ENCODE data around the gene PLSCR4.

PLSCR4 gene

GRCh38 chr3:146279013-146279412 is 28.1 kb upstream of the PLSCR4 start (continued):
- TF ChIP-seq ZNF658 (tag by site-specific recombination; IDR thresholded peaks at IDR 0.05) (no peak), ZNF555 (tag by site-specific recombination; conservative IDR thresholded peaks at IDR 0.05) (no peak), ZBTB17 (tag by site-specific recombination; IDR thresholded peaks at IDR 0.05) (no peak), ZNF48 (tag by site-specific recombination; IDR thresholded peaks at IDR 0.05) (no peak), KLF1 (tag by site-specific recombination; IDR thresholded peaks at IDR 0.05) (no peak), PRDM10 (tag by site-specific recombination; IDR thresholded peaks at IDR 0.05) (no peak), ZNF18 (tag by site-specific recombination; IDR thresholded peaks at IDR 0.05) (no peak)

- H3K4me3 ChIP-seq (ENCODE audit: low read depth, low read length): no peak overlapping the region
- no peaks in the 10 kb centered on the region for H3K36me3 ChIP-seq (ENCODE audit: control insufficient read depth in 2 of 2, insufficient read depth in 1 of 2, low read length in 2 of 2)
- CTCF ChIA-PET: no interaction called here
- POLR2A ChIA-PET: no interaction called here
- TF ChIP-seq REST (tag by site-specific recombination; IDR thresholded peaks at IDR 0.05) (no peak), KLF9 (tag by site-specific recombination; IDR thresholded peaks at IDR 0.05; ENCODE audit: low read depth) (no peak), ZNF549 (tag by site-specific recombination; IDR thresholded peaks at IDR 0.05) (no peak), KLF7 (tag by site-specific recombination; IDR thresholded peaks at IDR 0.05; ENCODE audit: borderline replicate concordance) (no peak), ZNF404 (tag by site-specific recombination; IDR thresholded peaks at IDR 0.05) (no peak), ZBTB49 (tag by site-specific recombination; IDR thresholded peaks at IDR 0.05; ENCODE audit: low read depth) (no peak), ZNF843 (tag by site-specific recombination; IDR thresholded peaks at IDR 0.05) (no peak), ZNF169 (tag by site-specific recombination; IDR thresholded peaks at IDR 0.05) (no peak), ZNF585B (tag by site-specific recombination; IDR thresholded peaks at IDR 0.05) (no peak), ZNF26 (tag by site-specific recombination; IDR thresholded peaks at IDR 0.05) (no peak), ZNF521 (tag by site-specific recombination; IDR thresholded peaks at IDR 0.05) (no peak), GLIS1 (tag by site-specific recombination; IDR thresholded peaks at IDR 0.05) (no peak)
- no peaks in the 10 kb centered on the region for H3K4me1 ChIP-seq (ENCODE audit: control insufficient read depth, insufficient read depth, low read length)
- H3K27ac ChIP-seq (ENCODE audit: extremely low read depth, low read depth, low read length): no peak overlapping the region
- no peaks in the 10 kb centered on the region for H3K9me3 ChIP-seq (ENCODE audit: control insufficient read depth, insufficient read depth, low read depth, low read length)
Observed at GRCh38 chr3:146277953-146278631, 27.2 kb upstream of the PLSCR4 start.
